Measurements from ENCODE around the gene LEPROT. TPM values are rescaled to one million over a fixed set of nuclear protein-coding genes. Genes with fewer than 3 reads are reported as not detected.

The LEPROT gene
- total RNA-seq, 1 donor from 2014 or later = 128 TPM

DNA sequence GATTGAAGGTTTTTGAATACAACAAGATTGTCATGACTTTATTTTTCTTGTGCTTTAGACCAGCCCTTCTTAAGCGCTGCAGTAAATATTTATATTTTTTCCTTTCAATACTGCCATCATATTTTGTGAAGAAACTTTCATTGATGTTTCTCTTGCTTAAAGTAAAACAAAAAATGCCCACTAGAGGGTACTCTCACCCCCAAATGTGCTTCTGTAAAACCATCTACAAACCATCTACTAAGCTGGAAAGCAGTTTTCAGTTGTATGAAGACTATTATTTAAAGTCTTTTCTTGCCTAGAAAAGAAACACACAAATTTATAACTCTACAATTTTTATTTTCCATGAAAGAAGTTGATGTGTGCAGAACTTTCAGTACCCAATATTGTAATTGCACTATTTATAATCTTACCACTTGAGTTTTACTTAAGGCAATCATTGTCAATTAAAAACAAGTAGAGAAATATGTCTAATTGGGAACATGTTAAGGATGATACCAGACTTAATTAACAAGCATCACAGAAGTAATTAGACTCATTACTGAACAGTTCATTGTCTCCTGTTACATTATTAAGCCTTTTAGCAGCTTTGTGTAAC, 10.7 kb downstream of the LEPROT start:
- no peak overlapping the region for H3K4me3 Mint-ChIP-seq (ENCODE audit: unreplicated experiment)
- H3K27me3 Mint-ChIP-seq (ENCODE audit: low read depth) = no peaks in the 10 kb centered on the region
- TF ChIP-seq, protein P1, sequence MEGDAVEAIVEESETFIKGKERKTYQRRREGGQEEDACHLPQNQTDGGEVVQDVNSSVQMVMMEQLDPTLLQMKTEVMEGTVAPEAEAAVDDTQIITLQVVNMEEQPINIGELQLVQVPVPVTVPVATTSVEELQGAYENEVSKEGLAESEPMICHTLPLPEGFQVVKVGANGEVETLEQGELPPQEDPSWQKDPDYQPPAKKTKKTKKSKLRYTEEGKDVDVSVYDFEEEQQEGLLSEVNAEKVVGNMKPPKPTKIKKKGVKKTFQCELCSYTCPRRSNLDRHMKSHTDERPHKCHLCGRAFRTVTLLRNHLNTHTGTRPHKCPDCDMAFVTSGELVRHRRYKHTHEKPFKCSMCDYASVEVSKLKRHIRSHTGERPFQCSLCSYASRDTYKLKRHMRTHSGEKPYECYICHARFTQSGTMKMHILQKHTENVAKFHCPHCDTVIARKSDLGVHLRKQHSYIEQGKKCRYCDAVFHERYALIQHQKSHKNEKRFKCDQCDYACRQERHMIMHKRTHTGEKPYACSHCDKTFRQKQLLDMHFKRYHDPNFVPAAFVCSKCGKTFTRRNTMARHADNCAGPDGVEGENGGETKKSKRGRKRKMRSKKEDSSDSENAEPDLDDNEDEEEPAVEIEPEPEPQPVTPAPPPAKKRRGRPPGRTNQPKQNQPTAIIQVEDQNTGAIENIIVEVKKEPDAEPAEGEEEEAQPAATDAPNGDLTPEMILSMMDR (IDR thresholded peaks at IDR 0.05) = peak; percentile 90
- H3K4me1 Mint-ChIP-seq (ENCODE audit: low read depth) = peaks cover 54% of the 10 kb centered on the region
- H3K36me3 Mint-ChIP-seq (ENCODE audit: low read depth) = peaks cover 16% of the 10 kb centered on the region
- no peaks in the 10 kb centered on the region for H3K9me3 Mint-ChIP-seq (ENCODE audit: low read depth)
- no peak for DNase-seq (ENCODE audit: low spot score)
- peak overlapping the region; percentile 81 for H3K27ac Mint-ChIP-seq (ENCODE audit: unreplicated experiment)

DNA sequence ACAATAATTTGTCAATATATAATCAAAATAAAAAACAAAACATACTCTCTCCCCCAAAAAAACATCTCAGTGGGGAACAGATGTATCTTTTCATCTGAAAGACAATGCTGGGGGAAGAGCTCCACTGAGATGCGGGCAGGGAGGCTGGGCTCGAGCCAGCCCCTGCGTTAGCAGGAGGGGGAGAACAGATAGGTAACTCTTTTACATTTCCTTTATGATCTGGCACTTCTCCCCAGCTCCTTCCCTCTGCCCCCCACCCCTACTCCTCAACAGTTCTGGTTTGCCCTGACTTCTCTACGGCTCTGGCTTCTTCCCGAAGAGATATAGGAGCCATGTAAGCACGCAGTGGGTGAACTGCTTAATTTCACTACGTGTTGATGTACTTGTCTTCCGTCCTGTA, 12.4 kb downstream of the LEPROT start:
- H3K9me3 Mint-ChIP-seq (ENCODE audit: low read depth) = no peaks in the 10 kb centered on the region
- H3K27me3 Mint-ChIP-seq (ENCODE audit: low read depth) = no peaks in the 10 kb centered on the region
- TF ChIP-seq, protein P1 (IDR thresholded peaks at IDR 0.05) = no peak
- peaks cover 13% of the 10 kb centered on the region for H3K36me3 Mint-ChIP-seq (ENCODE audit: low read depth)
- no peak overlapping the region for H3K27ac Mint-ChIP-seq (ENCODE audit: unreplicated experiment)
- no peak overlapping the region for H3K4me3 Mint-ChIP-seq (ENCODE audit: unreplicated experiment)
- H3K4me1 Mint-ChIP-seq (ENCODE audit: low read depth) = peaks cover 56% of the 10 kb centered on the region
- DNase-seq (ENCODE audit: low spot score) = no peak

DNA sequence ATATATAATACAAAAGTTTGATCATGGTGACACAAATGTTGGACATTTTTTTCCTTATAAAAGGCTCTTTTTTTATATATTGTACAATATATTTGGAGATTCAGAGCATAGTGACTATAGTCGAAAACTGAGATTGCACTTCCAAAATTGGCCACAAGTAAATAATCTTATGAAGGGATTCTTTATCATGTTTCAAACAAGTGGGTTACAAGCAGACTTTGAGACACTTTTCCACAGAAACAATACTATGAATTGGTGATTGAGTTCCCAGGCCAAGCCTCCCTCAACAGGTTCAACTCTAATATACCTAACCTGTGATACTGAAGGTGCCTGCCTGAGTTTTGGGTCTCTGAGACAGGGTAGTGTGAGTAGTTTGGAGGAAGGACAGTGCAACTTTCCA, 13.8 kb downstream of the LEPROT start:
- Mint-ChIP-seq H3K4me1 (ENCODE audit: low read depth) (peaks cover 48% of the 10 kb centered on the region), H3K27me3 (ENCODE audit: low read depth) (no peaks in the 10 kb centered on the region), H3K36me3 (ENCODE audit: low read depth) (peaks cover 7% of the 10 kb centered on the region), H3K9me3 (ENCODE audit: low read depth) (no peaks in the 10 kb centered on the region), H3K27ac (ENCODE audit: unreplicated experiment) (peak overlapping the region; percentile 88), H3K4me3 (ENCODE audit: unreplicated experiment) (no peak overlapping the region)
- no peak for DNase-seq (ENCODE audit: low spot score)
- TF ChIP-seq, protein P1 (IDR thresholded peaks at IDR 0.05) = peak; percentile 46

DNA sequence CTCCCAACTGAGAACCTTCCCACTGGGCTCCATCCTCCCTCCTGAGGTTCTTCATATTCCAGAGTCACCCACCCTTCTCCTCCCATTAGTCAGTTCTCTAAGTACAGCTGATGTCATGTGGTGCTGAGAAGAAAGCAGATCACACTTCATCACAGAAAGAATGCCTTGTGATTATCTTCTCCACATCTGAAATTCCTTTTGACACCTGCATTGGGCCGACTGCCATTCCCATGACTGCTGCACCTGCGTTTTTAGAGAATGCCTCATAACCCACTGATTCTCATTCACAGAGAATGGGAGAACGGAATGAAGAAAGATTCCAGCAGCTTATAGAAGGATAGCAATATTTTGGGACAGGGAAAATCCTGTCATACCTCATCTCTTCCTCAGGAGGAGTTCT, 14.3 kb downstream of the LEPROT start:
- Mint-ChIP-seq H3K27ac (ENCODE audit: unreplicated experiment) (peak overlapping the region; percentile 88), H3K9me3 (ENCODE audit: low read depth) (no peaks in the 10 kb centered on the region), H3K4me1 (ENCODE audit: low read depth) (peaks cover 43% of the 10 kb centered on the region), H3K4me3 (ENCODE audit: unreplicated experiment) (no peak overlapping the region), H3K27me3 (ENCODE audit: low read depth) (no peaks in the 10 kb centered on the region), H3K36me3 (ENCODE audit: low read depth) (peaks cover 7% of the 10 kb centered on the region)
- TF ChIP-seq, protein P1 (IDR thresholded peaks at IDR 0.05) = no peak
- no peak for DNase-seq (ENCODE audit: low spot score)

DNA sequence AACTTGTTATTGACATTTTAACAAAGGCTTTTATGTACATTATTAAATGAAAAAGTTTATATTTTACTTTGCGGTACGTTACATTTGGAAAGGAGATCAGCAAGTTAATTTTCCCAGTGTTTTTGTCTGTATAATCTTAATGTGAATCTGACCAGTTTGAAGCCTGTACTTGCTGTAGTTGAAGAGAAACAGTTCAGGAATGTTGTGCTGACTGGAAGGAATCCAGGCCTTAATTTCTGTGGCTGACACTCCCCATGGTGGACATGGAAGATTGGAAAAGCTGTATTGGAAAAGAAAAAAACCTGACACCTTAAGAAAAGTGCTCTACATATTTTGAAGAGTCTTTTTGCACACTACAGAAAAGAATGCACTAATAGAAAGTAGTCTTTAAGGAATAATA, 15.5 kb downstream of the LEPROT start:
- Mint-ChIP-seq H3K27ac (ENCODE audit: unreplicated experiment) (peak overlapping the region; percentile 11), H3K4me1 (ENCODE audit: low read depth) (peaks cover 39% of the 10 kb centered on the region), H3K27me3 (ENCODE audit: low read depth) (no peaks in the 10 kb centered on the region), H3K9me3 (ENCODE audit: low read depth) (no peaks in the 10 kb centered on the region), H3K36me3 (ENCODE audit: low read depth) (peaks cover 5% of the 10 kb centered on the region), H3K4me3 (ENCODE audit: unreplicated experiment) (no peak overlapping the region)
- no peak for DNase-seq (ENCODE audit: low spot score)
- TF ChIP-seq, protein P1 (IDR thresholded peaks at IDR 0.05) = peak; percentile 37
